GM23338 (cell line): ENCODE measurements around the gene KPNA4. TPM values are rescaled to one million over a fixed set of nuclear protein-coding genes. Genes with fewer than 3 reads are reported as not detected.

Experiments
- ATAC-seq: fragments of 200-7000 bp; cut with Tn5 transposase; 3 replicates; pipeline ENCODE4 v1.9.1; 2020
- DNase-seq: peaks from one replicate; pipeline ENCODE4 v3.0.0-alpha.2; 2015; ENCODE audit warnings: low spot score
- H2AFZ ChIP-seq: fragments of 200-600 bp; sonication (generic); 2 replicates; pipeline ENCODE4 v1.8.0; 2016; ENCODE audit warnings: antibody characterized with exemption, mild to moderate bottlenecking, moderate library complexity
- H3F3A ChIP-seq: fragments of 200-600 bp; sonication (generic); replicated peaks from 2 replicates; pipeline ENCODE4 v1.8.0; 2017; ENCODE audit warnings: antibody characterized with exemption, mixed run types, low read depth
- H3K27ac ChIP-seq: fragments of 200-600 bp; sonication (generic); 2 replicates; pipeline ENCODE4 v1.6.1; 2016; ENCODE audit warnings: low read depth
- H3K27me3 ChIP-seq: fragments of 200-600 bp; sonication (generic); 2 replicates; pipeline ENCODE4 v1.8.0; 2016; ENCODE audit warnings: mild to moderate bottlenecking, mixed run types, moderate library complexity; ENCODE audit not compliant: insufficient read depth
- H3K36me3 ChIP-seq: fragments of 200-600 bp; sonication (generic); 2 replicates; pipeline ENCODE4 v1.8.0; 2016; ENCODE audit warnings: mild to moderate bottlenecking; ENCODE audit not compliant: insufficient read depth
- H3K4me1 ChIP-seq: fragments of 200-600 bp; sonication (generic); 2 replicates; pipeline ENCODE4 v1.8.0; 2016; ENCODE audit warnings: mild to moderate bottlenecking, moderate library complexity; ENCODE audit not compliant: insufficient read depth
- H3K4me2 ChIP-seq: fragments of 200-600 bp; sonication (generic); 2 replicates; pipeline ENCODE4 v1.7.1; 2017; ENCODE audit warnings: mixed run types
- H3K4me3 ChIP-seq: fragments of 200-600 bp; sonication (generic); 2 replicates; pipeline ENCODE4 v1.6.1; 2016; ENCODE audit warnings: mixed run types
- H3K79me2 ChIP-seq: fragments of 200-600 bp; sonication (generic); replicated peaks from 2 replicates; pipeline ENCODE4 v1.8.0; 2017; ENCODE audit warnings: mild to moderate bottlenecking; ENCODE audit not compliant: insufficient read depth
- H3K9me2 ChIP-seq: fragments of 200-600 bp; sonication (generic); 2 replicates; pipeline ENCODE4 v1.8.0; 2017; ENCODE audit not compliant: insufficient read depth
- H4K20me1 ChIP-seq: fragments of 200-600 bp; sonication (generic); replicated peaks from 2 replicates; pipeline ENCODE4 v1.8.0; 2017; ENCODE audit warnings: mild to moderate bottlenecking; ENCODE audit not compliant: insufficient read depth
- H3K27ac Mint-ChIP-seq: 2 replicates; pipeline ENCODE4 v1.8.0; 2020; ENCODE audit warnings: inconsistent platforms, mild to moderate bottlenecking, moderate library complexity, mixed read lengths
- H3K27me3 Mint-ChIP-seq: 3 replicates; pipeline ENCODE4 v1.8.0; 2022; ENCODE audit warnings: low read depth, mild to moderate bottlenecking, moderate library complexity, mixed read lengths, inconsistent platforms; ENCODE audit not compliant: insufficient read depth, poor library complexity
- H3K36me3 Mint-ChIP-seq: 3 replicates; pipeline ENCODE4 v1.8.0; 2021; ENCODE audit warnings: low read depth, mild to moderate bottlenecking, inconsistent platforms, moderate library complexity, mixed read lengths
- H3K4me1 Mint-ChIP-seq: 3 replicates; pipeline ENCODE4 v1.8.0; 2020; ENCODE audit warnings: mild to moderate bottlenecking, inconsistent platforms, mixed read lengths
- H3K4me3 Mint-ChIP-seq: 3 replicates; pipeline ENCODE4 v1.8.0; 2021; ENCODE audit warnings: moderate library complexity, mild to moderate bottlenecking, inconsistent platforms, mixed read lengths
- H3K9me3 Mint-ChIP-seq: 3 replicates; pipeline ENCODE4 v1.8.0; 2020; ENCODE audit warnings: moderate library complexity, mild to moderate bottlenecking, inconsistent platforms, mixed read lengths
- EZH2phosphoT487 ChIP-seq: fragments of 200-600 bp; sonication (generic); IDR thresholded peaks from one replicate; pipeline ENCODE4 v1.8.1; 2018; ENCODE audit warnings: antibody characterized with exemption; ENCODE audit not compliant: unreplicated experiment
- JUNB ChIP-seq: IDR thresholded peaks from one replicate; pipeline ENCODE4 v1.6.1; 2016; ENCODE audit warnings: antibody characterized with exemption; ENCODE audit not compliant: unreplicated experiment
- polyA plus RNA-seq: library from polyadenylated mRNA; unstranded; fragments of >200 nt; fragmentation: Nextera tagmentation; extraction: Ambion mirVana; gene quantifications from 2 replicates; pipeline ENCODE4 v1.2.1, GENCODE V29; 2016
- total RNA-seq: library from RNA; depleted of rRNA; stranded (reverse); fragments of >200 nt; shearing (Covaris generic); gene quantifications from 2 replicates; pipeline ENCODE4 v1.2.3, GENCODE V29; 2014
- TF ChIP-seq, protein P1 (sequence below): fragments of 250-450 bp; sonication (Bioruptor Pico); IDR thresholded peaks from 2 replicates; pipeline ENCODE4 v1.5.0; 2020; ENCODE audit warnings: mild to moderate bottlenecking, moderate library complexity
- TF ChIP-seq, protein P2 (sequence below): IDR thresholded peaks from 2 replicates; pipeline ENCODE4 v1.6.1; 2016; ENCODE audit warnings: antibody characterized with exemption
- TF ChIP-seq, protein P3 (sequence below): IDR thresholded peaks from one replicate; pipeline ENCODE4 v1.6.1; 2018; ENCODE audit warnings: antibody characterized with exemption; ENCODE audit not compliant: unreplicated experiment

KPNA4 gene
- total and polyA plus RNA-seq, 2 experiments from 2014 or later = 17.8 to 36.2 TPM

DNA sequence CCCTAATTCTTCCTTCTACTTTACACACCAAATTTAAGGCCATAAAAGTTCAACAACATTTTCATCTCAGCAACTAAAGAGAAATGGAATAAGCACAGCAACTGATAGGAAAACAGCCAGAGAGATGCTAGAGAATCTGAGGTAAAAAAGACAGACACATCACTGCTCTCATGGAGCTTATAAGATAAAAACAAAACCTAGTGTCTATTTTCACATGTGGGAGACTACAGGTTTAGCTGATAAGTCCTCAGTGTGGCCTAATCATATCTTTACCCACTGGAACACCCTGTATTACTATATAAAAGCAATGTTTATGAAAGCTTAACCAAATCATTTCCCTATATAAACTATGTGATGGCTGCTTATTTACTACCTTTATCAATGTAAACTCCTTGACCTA lies 33.0 kb downstream of the KPNA4 start (continued):
- TF ChIP-seq, protein P1, sequence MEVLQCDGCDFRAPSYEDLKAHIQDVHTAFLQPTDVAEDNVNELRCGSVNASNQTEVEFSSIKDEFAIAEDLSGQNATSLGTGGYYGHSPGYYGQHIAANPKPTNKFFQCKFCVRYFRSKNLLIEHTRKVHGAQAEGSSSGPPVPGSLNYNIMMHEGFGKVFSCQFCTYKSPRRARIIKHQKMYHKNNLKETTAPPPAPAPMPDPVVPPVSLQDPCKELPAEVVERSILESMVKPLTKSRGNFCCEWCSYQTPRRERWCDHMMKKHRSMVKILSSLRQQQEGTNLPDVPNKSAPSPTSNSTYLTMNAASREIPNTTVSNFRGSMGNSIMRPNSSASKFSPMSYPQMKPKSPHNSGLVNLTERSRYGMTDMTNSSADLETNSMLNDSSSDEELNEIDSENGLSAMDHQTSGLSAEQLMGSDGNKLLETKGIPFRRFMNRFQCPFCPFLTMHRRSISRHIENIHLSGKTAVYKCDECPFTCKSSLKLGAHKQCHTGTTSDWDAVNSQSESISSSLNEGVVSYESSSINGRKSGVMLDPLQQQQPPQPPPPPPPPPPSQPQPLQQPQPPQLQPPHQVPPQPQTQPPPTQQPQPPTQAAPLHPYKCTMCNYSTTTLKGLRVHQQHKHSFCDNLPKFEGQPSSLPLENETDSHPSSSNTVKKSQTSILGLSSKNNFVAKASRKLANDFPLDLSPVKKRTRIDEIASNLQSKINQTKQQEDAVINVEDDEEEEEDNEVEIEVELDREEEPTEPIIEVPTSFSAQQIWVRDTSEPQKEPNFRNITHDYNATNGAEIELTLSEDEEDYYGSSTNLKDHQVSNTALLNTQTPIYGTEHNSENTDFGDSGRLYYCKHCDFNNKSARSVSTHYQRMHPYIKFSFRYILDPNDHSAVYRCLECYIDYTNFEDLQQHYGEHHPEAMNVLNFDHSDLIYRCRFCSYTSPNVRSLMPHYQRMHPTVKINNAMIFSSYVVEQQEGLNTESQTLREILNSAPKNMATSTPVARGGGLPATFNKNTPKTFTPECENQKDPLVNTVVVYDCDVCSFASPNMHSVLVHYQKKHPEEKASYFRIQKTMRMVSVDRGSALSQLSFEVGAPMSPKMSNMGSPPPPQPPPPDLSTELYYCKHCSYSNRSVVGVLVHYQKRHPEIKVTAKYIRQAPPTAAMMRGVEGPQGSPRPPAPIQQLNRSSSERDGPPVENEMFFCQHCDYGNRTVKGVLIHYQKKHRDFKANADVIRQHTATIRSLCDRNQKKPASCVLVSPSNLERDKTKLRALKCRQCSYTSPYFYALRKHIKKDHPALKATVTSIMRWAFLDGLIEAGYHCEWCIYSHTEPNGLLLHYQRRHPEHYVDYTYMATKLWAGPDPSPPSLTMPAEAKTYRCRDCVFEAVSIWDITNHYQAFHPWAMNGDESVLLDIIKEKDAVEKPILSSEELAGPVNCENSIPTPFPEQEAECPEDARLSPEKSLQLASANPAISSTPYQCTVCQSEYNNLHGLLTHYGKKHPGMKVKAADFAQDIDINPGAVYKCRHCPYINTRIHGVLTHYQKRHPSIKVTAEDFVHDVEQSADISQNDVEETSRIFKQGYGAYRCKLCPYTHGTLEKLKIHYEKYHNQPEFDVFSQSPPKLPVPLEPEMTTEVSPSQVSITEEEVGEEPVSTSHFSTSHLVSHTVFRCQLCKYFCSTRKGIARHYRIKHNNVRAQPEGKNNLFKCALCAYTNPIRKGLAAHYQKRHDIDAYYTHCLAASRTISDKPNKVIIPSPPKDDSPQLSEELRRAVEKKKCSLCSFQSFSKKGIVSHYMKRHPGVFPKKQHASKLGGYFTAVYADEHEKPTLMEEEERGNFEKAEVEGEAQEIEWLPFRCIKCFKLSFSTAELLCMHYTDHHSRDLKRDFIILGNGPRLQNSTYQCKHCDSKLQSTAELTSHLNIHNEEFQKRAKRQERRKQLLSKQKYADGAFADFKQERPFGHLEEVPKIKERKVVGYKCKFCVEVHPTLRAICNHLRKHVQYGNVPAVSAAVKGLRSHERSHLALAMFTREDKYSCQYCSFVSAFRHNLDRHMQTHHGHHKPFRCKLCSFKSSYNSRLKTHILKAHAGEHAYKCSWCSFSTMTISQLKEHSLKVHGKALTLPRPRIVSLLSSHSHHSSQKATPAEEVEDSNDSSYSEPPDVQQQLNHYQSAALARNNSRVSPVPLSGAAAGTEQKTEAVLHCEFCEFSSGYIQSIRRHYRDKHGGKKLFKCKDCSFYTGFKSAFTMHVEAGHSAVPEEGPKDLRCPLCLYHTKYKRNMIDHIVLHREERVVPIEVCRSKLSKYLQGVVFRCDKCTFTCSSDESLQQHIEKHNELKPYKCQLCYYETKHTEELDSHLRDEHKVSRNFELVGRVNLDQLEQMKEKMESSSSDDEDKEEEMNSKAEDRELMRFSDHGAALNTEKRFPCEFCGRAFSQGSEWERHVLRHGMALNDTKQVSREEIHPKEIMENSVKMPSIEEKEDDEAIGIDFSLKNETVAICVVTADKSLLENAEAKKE = no peak
- TF ChIP-seq, protein P2, sequence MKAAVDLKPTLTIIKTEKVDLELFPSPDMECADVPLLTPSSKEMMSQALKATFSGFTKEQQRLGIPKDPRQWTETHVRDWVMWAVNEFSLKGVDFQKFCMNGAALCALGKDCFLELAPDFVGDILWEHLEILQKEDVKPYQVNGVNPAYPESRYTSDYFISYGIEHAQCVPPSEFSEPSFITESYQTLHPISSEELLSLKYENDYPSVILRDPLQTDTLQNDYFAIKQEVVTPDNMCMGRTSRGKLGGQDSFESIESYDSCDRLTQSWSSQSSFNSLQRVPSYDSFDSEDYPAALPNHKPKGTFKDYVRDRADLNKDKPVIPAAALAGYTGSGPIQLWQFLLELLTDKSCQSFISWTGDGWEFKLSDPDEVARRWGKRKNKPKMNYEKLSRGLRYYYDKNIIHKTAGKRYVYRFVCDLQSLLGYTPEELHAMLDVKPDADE = no peak
- TF ChIP-seq, protein P3, sequence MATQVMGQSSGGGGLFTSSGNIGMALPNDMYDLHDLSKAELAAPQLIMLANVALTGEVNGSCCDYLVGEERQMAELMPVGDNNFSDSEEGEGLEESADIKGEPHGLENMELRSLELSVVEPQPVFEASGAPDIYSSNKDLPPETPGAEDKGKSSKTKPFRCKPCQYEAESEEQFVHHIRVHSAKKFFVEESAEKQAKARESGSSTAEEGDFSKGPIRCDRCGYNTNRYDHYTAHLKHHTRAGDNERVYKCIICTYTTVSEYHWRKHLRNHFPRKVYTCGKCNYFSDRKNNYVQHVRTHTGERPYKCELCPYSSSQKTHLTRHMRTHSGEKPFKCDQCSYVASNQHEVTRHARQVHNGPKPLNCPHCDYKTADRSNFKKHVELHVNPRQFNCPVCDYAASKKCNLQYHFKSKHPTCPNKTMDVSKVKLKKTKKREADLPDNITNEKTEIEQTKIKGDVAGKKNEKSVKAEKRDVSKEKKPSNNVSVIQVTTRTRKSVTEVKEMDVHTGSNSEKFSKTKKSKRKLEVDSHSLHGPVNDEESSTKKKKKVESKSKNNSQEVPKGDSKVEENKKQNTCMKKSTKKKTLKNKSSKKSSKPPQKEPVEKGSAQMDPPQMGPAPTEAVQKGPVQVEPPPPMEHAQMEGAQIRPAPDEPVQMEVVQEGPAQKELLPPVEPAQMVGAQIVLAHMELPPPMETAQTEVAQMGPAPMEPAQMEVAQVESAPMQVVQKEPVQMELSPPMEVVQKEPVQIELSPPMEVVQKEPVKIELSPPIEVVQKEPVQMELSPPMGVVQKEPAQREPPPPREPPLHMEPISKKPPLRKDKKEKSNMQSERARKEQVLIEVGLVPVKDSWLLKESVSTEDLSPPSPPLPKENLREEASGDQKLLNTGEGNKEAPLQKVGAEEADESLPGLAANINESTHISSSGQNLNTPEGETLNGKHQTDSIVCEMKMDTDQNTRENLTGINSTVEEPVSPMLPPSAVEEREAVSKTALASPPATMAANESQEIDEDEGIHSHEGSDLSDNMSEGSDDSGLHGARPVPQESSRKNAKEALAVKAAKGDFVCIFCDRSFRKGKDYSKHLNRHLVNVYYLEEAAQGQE = no peak

DNA sequence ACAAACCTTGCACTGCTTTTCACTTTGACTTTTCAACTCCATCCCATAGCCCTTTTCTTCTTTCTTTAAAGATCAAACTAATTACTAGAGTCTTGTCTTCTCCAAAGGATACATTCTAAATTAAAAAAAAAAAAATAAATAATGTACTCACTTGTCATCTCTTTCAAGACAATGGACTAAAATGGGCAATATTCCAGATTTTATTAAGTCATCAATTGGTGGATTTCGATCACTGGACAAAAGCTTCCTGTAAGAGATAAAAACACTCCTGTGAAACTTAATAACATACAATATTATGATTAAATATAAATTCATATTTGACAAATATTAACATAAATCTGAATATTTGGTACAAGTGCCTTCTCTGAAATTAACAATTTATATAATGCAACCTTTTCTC lies 34.1 kb downstream of the KPNA4 start:
- no peak for ATAC-seq
- Histone ChIP-seq H3K9me2 (no peaks in the 10 kb centered on the region), H3K27me3 (no peaks in the 10 kb centered on the region), H3K4me2 (no peak overlapping the region), H4K20me1 (no peaks in the 10 kb centered on the region), H3K4me3 (no peak overlapping the region), H3K4me1 (no peaks in the 10 kb centered on the region), H2AFZ (no peak overlapping the region), H3K79me2 (peaks cover 1% of the 10 kb centered on the region; the same call in 1 of the 2 replicates), H3K27ac (no peak overlapping the region), H3F3A (no peaks in the 10 kb centered on the region), H3K36me3 (peaks cover 28% of the 10 kb centered on the region)
- DNase-seq = no peak
- no peaks in the 10 kb centered on the region for H3K4me1 Mint-ChIP-seq
- H3K27me3 Mint-ChIP-seq = no peaks in the 10 kb centered on the region
- peaks cover 54% of the 10 kb centered on the region for H3K36me3 Mint-ChIP-seq
- H3K27ac Mint-ChIP-seq = no peak overlapping the region
- no peak overlapping the region for H3K4me3 Mint-ChIP-seq
- no peaks in the 10 kb centered on the region for H3K9me3 Mint-ChIP-seq
- no peak for TF ChIP-seq EZH2phosphoT487
- TF ChIP-seq, protein P2 = no peak
- no peak for TF ChIP-seq JUNB
